Panc1 (cell line): ENCODE data around the gene COL6A2. TPM values are rescaled to one million over a fixed set of nuclear protein-coding genes. Genes with fewer than 3 reads are reported as not detected.

ENCODE experiments used
- ATAC-seq: fragments of 200-7000 bp; cut with Tn5 transposase; 2 replicates; pipeline ENCODE4 v1.9.1; 2020; ENCODE audit warnings: mild to moderate bottlenecking, moderate library complexity
- BruUV-seq: library from RNA; stranded (reverse); fragments of 400-500 nt; replicated peaks from 2 replicates; lab custom pipeline; 2021; lab: Mats Ljungman, UMichigan
- CTCF ChIA-PET: fragments of 300-600 bp; sonication (Branson Sonifier 250); formaldehyde crosslinking; loops from one replicate; lab custom pipeline; 2022; ENCODE audit warnings: antibody characterized with exemption; lab: Charles Lee
- POLR2A ChIA-PET: fragments of 300-600 bp; sonication (Branson Sonifier 250); formaldehyde crosslinking; loops from one replicate; lab custom pipeline; 2022; ENCODE audit warnings: antibody characterized with exemption; lab: Charles Lee
- DNase-seq: peaks from one replicate; pipeline ENCODE4 v3.0.0-alpha.2; 2010; ENCODE audit warnings: low read depth, low spot score
- H3K27ac ChIP-seq: 2 replicates; pipeline ENCODE4 v1.5.1; 2011; ENCODE audit warnings: mild to moderate bottlenecking, low read length, inconsistent platforms
- H3K27me3 ChIP-seq: fragments of 200-500 bp; sonication (Bioruptor generic); 2 replicates; pipeline ENCODE4 v1.6.0; 2014; ENCODE audit warnings: low read length, inconsistent platforms; ENCODE audit not compliant: control insufficient read depth, insufficient read depth
- H3K36me3 ChIP-seq: fragments of 200-500 bp; sonication (Bioruptor generic); 2 replicates; pipeline ENCODE4 v1.5.1; 2014; ENCODE audit warnings: inconsistent platforms, mild to moderate bottlenecking, low read length, moderate library complexity; ENCODE audit not compliant: control insufficient read depth, insufficient read depth
- H3K4me1 ChIP-seq: 2 replicates; pipeline ENCODE4 v1.5.1; 2011; ENCODE audit warnings: inconsistent platforms, mild to moderate bottlenecking, low read length, moderate library complexity; ENCODE audit not compliant: control insufficient read depth, insufficient read depth
- H3K4me3 ChIP-seq, 2 experiments: 2 replicates each; pipeline ENCODE4 v1.5.1; 2011 to 2012; ENCODE audit warnings: low read depth in 2 of 2, low read length in 2 of 2, mild to moderate bottlenecking in 2 of 2, inconsistent platforms in 1 of 2, moderate library complexity in 1 of 2
- H3K9me3 ChIP-seq: fragments of 200-500 bp; sonication (Bioruptor generic); 2 replicates; pipeline ENCODE4 v1.5.1; 2014; ENCODE audit warnings: low read depth, mild to moderate bottlenecking, inconsistent platforms, low read length, moderate library complexity; ENCODE audit not compliant: control insufficient read depth, insufficient read depth
- CTCF ChIP-seq: fragments of 450-650 bp; IDR thresholded peaks from 2 replicates; pipeline ENCODE4 v1.5.1; 2017; ENCODE audit warnings: mild to moderate bottlenecking
- POLR2AphosphoS5 ChIP-seq: IDR thresholded peaks from 2 replicates; pipeline ENCODE4 v1.6.1; 2012; ENCODE audit warnings: mild to moderate bottlenecking, low read depth, low read length, moderate library complexity
- REST ChIP-seq, 2 experiments: IDR thresholded peaks; 2 replicates each; pipeline ENCODE4 v1.6.1; 2011 to 2012; ENCODE audit warnings: low read depth in 2 of 2, control low read depth in 1 of 2, low read length in 1 of 2, mild to moderate bottlenecking in 1 of 2, moderate library complexity in 1 of 2; ENCODE audit not compliant: insufficient read depth in 1 of 2
- SIN3A ChIP-seq: IDR thresholded peaks from 2 replicates; pipeline ENCODE4 v1.6.1; 2012; ENCODE audit warnings: low read depth, mild to moderate bottlenecking, low read length, moderate library complexity, borderline replicate concordance; ENCODE audit not compliant: insufficient read depth
- TCF7L2 ChIP-seq: IDR thresholded peaks from 2 replicates; pipeline ENCODE4 v1.6.1; 2011; ENCODE audit warnings: mild to moderate bottlenecking, low read depth, low read length, inconsistent platforms
- in situ Hi-C: cut with HindIII; loops from 2 replicates; pipeline ENCODE4 v1.10.0; 2016; ENCODE audit warnings: low sequenced_read_pairs, low pct_unique_long_range_greater_than_20kb
- intact Hi-C: fragments of 100-400 bp; cut with micrococcal nuclease; formaldehyde crosslinking; loops from one replicate; pipeline ENCODE4 v1.10.0; 2022; ENCODE audit not compliant: unreplicated experiment
- total RNA-seq: library from RNA; stranded (reverse); gene quantifications from one replicate; pipeline ENCODE4 v1.2.1, GENCODE V29; 2021; ENCODE audit not compliant: unreplicated experiment

Gene COL6A2
- total RNA-seq, 1 experiment from 2014 or later = 29.9 TPM

- Histone ChIP-seq H3K36me3 (no peaks in the 10 kb centered on the region), H3K4me3 (no peak overlapping the region), H3K4me1 (no peaks in the 10 kb centered on the region), H3K9me3 (no peaks in the 10 kb centered on the region), H3K27me3 (no peaks in the 10 kb centered on the region), H3K27ac (no peak overlapping the region)
- ATAC-seq = no peak
- in situ Hi-C loops = no loop called here
- TF ChIP-seq CTCF = no peak
- no peak for TF ChIP-seq REST (IDR thresholded peaks at IDR 0.05; ENCODE audit: insufficient read depth in 1 of 2, low read depth in 2 of 2, low read length in 1 of 2)
- TF ChIP-seq POLR2AphosphoS5 = no peak
- TF ChIP-seq SIN3A = no peak
- TF ChIP-seq TCF7L2 = no peak
- no peak for DNase-seq
- no TSS peak for BruUV-seq
- intact Hi-C loops = no loop called here
- CTCF ChIA-PET = no interaction called here
- POLR2A ChIA-PET = no interaction called here
Measured at GRCh38 chr21:46077674-46078101, 20.2 kb upstream of the COL6A2 start.

- intact Hi-C loops (no loop called here), in situ Hi-C loops (no loop called here)
- BruUV-seq = no TSS peak
- ChIA-PET CTCF (no interaction called here), POLR2A (no interaction called here)
- Histone ChIP-seq H3K9me3 (no peaks in the 10 kb centered on the region), H3K27ac (no peak overlapping the region), H3K4me3 (no peak overlapping the region), H3K36me3 (no peaks in the 10 kb centered on the region), H3K4me1 (no peaks in the 10 kb centered on the region), H3K27me3 (no peaks in the 10 kb centered on the region)
- TF ChIP-seq SIN3A (no peak), CTCF (no peak), TCF7L2 (no peak), REST (IDR thresholded peaks at IDR 0.05; ENCODE audit: insufficient read depth in 1 of 2, low read depth in 2 of 2, low read length in 1 of 2) (no peak), POLR2AphosphoS5 (no peak)
- no peak for DNase-seq
- no peak; the same call in 1 of the 2 replicates for ATAC-seq
Measured at GRCh38 chr21:46078322-46078977, 19.5 kb upstream of the COL6A2 start.
